ENCODE measurements around the gene PKNOX1.
"Not testable (repeated sequence)": the region's sequence is repeated elsewhere in the genome, so short reads cannot be mapped to it uniquely, and the experiment has no call there.

Gene PKNOX1

GRCh38 chr21:42986125-42986783 is 11.9 kb downstream of the PKNOX1 start:
- DNase-seq (ENCODE audit: low read depth) = no peak

DNA sequence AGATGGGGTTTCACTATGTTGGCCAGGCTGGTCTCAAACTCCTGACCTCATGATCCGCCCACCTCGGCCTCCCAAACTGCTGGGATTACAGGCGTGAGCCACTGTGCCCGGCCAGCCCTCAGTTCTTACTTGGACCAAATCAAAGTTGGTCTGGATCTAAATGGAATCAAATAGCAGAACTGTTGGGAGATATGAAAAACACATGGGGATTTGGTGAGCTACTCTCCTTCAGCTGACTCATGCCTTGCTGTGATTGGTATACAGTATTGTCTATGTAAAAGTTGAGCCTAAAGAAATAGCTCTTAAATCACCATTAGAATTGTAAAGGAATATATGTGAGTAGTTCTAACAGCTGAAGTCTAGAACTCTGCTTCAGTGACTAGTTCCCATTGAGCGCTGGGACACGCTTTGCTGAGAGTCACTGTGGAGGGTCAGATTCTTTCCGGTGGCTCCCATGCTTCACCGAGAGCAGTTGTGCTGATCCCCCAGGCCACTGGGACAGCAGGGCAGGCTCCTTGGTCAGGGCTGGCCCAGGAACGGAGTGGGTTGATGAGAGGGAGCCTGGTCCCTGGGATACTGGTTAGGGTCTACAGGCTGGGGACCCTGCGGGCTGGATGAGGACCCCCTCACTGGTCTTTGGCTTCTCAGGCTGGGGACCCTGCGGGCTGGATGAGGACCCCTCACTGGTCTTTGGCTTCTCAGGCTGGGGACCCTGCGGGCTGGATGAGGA is 14.0 kb downstream of the PKNOX1 start:
- DNase-seq (ENCODE audit: low read depth) = no peak

- not testable (repeated sequence) for DNase-seq (ENCODE audit: low read depth)
Measured at GRCh38 chr21:42989370-42989769, 15.0 kb downstream of the PKNOX1 start.

- DNase-seq (ENCODE audit: low read depth) = no peak
Measured at GRCh38 chr21:42989816-42990650, 15.7 kb downstream of the PKNOX1 start.

DNA sequence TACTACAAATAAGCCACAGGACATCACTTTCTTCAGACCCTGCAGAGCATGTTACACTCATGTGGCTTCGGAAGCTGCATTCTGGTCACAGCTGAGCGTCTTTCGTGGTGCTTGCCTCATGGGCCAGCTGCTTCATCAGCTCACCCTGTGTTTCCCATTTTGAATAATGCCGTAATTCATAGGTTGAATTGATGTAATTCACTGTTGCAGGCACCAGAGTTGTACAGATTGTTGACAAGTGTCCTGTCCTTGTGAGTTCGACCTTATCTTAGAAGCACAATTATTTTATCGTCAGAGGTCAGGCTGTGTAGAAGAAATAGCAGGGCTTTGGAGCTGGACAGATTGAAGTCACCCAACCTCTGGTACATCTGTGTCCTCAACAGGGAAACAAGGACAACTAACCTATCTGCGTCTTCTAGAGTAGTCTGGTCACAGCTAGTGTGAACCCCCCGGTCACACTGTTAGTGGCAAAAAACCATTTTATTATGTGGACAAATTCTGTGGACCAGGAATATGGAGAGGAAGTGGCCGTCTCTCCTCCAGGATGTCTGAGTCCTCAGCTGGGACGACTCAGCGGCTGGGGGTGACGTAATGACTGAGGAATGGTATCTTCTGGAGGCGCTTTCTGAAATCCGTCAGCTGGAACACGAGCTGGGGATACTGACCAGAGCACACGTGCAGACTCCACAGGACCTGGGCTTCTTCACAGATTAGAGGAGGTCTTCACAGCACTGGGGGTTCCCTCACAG is 17.8 kb downstream of the PKNOX1 start:
- no peak for DNase-seq (ENCODE audit: low read depth)

DNA sequence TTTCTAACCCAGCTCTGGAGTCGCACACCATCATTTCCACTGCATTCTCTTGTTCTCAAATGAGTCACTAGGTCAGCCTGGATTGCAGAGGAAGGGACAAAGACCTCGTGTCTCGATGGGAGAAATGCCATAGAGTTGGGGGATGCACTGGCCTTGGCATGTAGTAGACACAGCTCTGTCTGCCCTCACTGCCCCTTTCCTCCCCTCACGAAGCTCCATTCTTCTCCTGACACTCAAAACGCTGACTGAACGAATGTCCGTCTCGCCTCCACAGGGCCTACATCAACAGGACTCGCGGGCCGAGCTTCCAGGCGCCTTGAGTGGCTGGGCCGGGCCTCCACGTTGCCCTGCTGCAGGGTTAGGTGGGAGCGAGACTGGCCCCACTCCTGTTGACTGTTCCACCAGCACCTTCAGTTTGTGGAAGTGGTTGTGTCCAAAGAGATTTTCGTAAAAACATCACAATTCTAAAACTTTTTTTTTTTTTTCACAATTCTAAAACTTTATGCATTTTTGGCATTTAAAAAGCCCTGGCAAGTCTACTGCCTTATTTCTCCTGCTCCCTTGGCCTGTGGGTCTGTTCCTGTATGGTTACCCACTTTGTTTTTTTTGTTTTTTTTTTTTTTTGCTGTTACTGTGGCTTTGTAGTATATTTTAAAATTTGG is 18.8 kb downstream of the PKNOX1 start:
- DNase-seq (ENCODE audit: low read depth) = no peak

DNA sequence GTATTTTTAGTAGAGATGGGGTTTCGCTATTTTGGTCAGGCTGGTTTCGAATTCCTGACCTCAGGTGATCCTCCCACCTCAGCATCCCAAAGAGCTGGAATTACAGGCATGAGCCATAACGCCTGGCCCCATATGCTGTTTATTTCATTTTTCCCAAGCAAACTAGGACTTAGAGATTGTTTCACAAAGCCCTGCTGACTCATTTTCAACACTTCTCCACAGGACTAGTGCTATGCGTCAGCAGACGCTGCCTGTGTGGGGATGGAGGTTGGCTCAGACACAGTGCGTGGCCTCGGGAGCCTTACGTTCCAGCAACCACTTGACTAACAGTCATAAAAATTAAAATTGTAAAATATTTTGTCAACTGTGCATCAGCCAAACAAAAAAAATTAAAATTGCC is 22.7 kb downstream of the PKNOX1 start:
- no peak for DNase-seq (ENCODE audit: low read depth)

DNA sequence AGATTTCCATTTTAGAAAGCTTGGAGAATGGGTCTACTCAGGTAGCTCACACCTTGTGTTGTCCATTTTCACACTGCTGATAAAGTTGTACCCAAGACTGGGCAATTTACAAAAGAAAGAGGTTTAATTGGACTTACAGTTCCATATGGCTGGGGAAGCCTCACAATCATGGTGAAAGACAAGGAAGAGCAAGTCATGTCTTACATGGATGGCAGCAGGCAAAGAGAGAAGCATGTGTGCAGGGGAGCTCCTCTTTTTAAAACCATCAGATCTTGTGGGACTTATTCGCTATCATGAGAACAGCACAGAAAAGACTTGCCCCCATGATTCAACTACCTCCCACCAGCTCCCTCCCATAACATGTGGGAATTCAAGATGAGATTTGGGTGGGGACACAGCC is 23.6 kb downstream of the PKNOX1 start:
- not testable (repeated sequence) for DNase-seq (ENCODE audit: low read depth)

- DNase-seq (ENCODE audit: low read depth) = not testable (repeated sequence)
Measured at GRCh38 chr21:42999152-42999551, 24.8 kb downstream of the PKNOX1 start.

DNA sequence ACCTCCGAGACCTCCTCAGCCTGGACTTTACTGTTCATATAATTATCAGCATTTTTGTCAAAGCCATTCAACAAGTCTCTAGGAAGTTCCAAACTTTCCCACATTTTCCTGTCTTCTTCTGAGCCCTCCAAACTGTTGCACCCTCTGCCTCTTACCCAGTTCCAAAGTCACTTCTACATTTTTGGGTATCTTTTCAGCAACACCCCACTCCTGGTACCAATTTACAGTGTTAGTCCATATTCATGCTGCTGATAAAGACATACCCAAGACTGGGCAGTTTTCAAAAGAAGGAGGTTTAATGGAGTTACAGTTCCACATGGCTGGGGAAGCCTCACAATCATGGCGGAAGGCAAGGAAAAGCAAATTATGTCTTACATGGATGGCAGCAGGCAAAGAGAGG is 25.7 kb downstream of the PKNOX1 start:
- DNase-seq (ENCODE audit: low read depth) = not testable (repeated sequence)

- DNase-seq (ENCODE audit: low read depth) = no peak
Measured at GRCh38 chr21:43001316-43001715, 27.0 kb downstream of the PKNOX1 start.

- DNase-seq (ENCODE audit: low read depth) = no peak
Measured at GRCh38 chr21:43004926-43005325, 30.6 kb downstream of the PKNOX1 start.

GRCh38 chr21:43005635-43006034 is 31.3 kb downstream of the PKNOX1 start:
- no peak for DNase-seq (ENCODE audit: low read depth)

GRCh38 chr21:43006051-43006873 is 31.9 kb downstream of the PKNOX1 start:
- DNase-seq (ENCODE audit: low read depth) = not testable (repeated sequence)

GRCh38 chr21:43006874-43007208 is 32.5 kb downstream of the PKNOX1 start:
- no peak for DNase-seq (ENCODE audit: low read depth)

DNA sequence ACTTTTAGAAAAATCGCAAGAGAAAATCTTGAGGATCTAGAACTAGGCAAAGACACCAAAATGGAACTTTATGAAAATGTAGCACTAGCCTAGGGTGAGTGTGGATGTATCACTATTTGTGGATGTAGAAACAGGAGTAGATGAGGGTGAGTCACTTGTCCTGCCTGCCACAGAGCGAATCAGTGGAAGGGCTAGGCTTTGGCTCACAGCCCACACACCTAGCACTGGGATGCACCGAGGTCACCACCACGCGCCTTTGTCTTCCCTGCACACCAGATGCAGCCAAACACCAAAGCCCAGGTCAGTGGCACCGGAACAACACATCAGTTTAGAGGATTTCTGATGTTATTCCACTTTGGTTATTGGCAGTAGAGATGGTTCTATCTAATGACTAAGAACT is 38.2 kb downstream of the PKNOX1 start:
- no peak for DNase-seq (ENCODE audit: low read depth)

GRCh38 chr21:43015906-43016540 is 41.7 kb downstream of the PKNOX1 start:
- DNase-seq (ENCODE audit: low read depth) = no peak

DNA sequence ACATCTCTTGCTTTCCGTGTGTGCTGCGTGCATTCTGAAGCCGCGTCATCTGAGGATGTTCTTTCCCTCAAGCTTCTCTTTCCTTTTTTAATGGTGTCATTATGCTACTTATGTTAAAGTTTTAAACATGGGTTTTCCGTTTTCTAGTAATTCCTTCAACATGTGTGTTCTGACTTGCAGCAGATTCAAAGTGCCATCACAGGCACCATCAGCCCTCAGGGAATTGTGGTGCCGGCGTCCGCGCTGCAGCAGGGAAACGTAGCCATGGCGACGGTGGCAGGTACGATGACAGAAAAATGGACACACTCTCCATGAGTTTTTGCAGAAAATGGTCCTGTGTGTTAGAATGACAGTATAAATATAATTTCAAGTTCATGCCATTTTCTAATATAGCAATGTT is 42.4 kb downstream of the PKNOX1 start:
- DNase-seq (ENCODE audit: low read depth) = no peak

- no peak for DNase-seq (ENCODE audit: low read depth)
Measured at GRCh38 chr21:43018519-43018918, 44.2 kb downstream of the PKNOX1 start.

- no peak for DNase-seq (ENCODE audit: low read depth)
Measured at GRCh38 chr21:43020177-43020576, 45.8 kb downstream of the PKNOX1 start.
